ENCODE measurements around the gene NTN5.

Gene NTN5

DNA sequence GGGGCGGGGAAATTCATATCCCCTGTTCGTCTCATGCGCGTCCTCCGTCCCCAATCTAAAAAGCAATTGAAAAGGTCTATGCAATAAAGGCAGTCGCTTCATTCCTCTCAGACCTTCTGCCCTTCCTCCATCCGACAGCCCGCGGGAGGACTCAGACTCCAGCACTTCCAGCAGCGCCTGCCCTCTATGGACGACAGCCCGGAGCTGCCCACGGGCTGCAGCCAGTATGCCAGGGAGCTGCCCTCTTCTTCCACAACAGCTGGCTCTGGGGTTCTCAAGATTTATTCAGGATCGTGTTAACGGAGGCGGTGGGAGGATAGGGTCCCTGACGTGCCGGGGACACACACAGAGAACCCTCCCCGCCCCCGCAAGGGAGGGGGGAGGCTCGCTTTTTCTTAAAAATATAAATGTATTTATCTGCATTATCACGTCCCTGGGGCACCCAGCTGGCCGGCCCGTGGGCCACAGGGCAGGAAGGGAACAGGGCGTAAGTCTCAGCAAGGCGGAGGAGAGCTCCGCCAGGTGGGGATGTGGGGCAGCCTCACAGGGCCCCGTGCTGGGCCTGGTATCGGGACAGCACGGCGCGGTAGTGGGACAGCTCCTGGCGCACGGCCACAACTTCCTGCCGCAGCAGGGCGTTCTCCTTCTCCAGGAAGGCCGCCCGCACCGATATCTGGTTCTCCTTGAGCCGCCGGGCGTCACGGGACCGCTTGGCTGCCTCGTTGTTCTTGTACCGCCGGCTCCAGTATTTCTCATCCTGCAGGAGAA is 42.3 kb downstream of the NTN5 start:
- TF ChIP-seq, protein P1, sequence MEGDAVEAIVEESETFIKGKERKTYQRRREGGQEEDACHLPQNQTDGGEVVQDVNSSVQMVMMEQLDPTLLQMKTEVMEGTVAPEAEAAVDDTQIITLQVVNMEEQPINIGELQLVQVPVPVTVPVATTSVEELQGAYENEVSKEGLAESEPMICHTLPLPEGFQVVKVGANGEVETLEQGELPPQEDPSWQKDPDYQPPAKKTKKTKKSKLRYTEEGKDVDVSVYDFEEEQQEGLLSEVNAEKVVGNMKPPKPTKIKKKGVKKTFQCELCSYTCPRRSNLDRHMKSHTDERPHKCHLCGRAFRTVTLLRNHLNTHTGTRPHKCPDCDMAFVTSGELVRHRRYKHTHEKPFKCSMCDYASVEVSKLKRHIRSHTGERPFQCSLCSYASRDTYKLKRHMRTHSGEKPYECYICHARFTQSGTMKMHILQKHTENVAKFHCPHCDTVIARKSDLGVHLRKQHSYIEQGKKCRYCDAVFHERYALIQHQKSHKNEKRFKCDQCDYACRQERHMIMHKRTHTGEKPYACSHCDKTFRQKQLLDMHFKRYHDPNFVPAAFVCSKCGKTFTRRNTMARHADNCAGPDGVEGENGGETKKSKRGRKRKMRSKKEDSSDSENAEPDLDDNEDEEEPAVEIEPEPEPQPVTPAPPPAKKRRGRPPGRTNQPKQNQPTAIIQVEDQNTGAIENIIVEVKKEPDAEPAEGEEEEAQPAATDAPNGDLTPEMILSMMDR (IDR thresholded peaks at IDR 0.05), result no peak
- Mint-ChIP-seq H3K27ac (no peak overlapping the region), H3K36me3 (ENCODE audit: low read depth) (no peaks in the 10 kb centered on the region), H3K4me1 (peaks cover 73% of the 10 kb centered on the region), H3K27me3 (ENCODE audit: low read depth, poor library complexity) (no peaks in the 10 kb centered on the region), H3K9me3 (no peaks in the 10 kb centered on the region), H3K4me3 (peak overlapping the region; percentile 38)
- DNase-seq, result no peak

DNA sequence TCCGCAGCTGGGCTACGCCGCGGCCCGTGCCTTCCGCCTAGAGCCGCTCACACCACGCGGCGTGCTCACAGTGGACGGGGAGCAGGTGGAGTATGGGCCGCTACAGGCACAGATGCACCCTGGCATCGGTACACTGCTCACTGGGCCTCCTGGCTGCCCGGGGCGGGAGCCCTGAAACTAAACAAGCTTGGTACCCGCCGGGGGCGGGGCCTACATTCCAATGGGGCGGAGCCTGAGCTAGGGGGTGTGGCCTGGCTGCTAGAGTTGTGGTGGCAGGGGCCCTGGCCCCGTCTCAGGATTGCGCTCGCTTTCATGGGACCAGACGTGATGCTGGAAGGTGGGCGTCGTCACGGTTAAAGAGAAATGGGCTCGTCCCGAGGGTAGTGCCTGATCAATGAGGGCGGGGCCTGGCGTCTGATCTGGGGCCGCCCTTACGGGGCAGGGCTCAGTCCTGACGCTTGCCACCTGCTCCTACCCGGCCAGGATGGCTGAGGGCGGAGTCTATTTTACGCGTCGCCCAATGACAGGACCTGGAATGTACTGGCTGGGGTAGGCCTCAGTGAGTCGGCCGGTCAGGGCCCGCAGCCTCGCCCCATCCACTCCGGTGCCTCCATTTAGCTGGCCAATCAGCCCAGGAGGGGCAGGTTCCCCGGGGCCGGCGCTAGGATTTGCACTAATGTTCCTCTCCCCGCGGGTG is 43.1 kb downstream of the NTN5 start:
- Mint-ChIP-seq H3K27ac (no peak overlapping the region), H3K27me3 (ENCODE audit: low read depth, poor library complexity) (no peaks in the 10 kb centered on the region), H3K4me3 (peak overlapping the region; percentile 38), H3K4me1 (peaks cover 76% of the 10 kb centered on the region), H3K36me3 (ENCODE audit: low read depth) (no peaks in the 10 kb centered on the region), H3K9me3 (no peaks in the 10 kb centered on the region)
- peak; percentile 75 for DNase-seq
- TF ChIP-seq, protein P1 (IDR thresholded peaks at IDR 0.05), result no peak

DNA sequence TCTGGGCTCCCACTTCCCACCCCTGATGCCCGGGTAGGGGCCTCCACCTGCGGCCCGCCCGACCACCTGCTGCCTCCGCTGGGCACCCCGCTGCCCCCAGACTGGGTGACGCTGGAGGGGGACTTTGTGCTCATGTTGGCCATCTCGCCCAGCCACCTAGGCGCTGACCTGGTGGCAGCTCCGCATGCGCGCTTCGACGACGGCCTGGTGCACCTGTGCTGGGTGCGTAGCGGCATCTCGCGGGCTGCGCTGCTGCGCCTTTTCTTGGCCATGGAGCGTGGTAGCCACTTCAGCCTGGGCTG is 43.6 kb downstream of the NTN5 start:
- TF ChIP-seq, protein P1 (IDR thresholded peaks at IDR 0.05), result no peak
- Mint-ChIP-seq H3K9me3 (no peaks in the 10 kb centered on the region), H3K4me1 (peaks cover 76% of the 10 kb centered on the region), H3K36me3 (ENCODE audit: low read depth) (no peaks in the 10 kb centered on the region), H3K27me3 (ENCODE audit: low read depth, poor library complexity) (no peaks in the 10 kb centered on the region), H3K4me3 (no peak overlapping the region), H3K27ac (no peak overlapping the region)
- no peak for DNase-seq

DNA sequence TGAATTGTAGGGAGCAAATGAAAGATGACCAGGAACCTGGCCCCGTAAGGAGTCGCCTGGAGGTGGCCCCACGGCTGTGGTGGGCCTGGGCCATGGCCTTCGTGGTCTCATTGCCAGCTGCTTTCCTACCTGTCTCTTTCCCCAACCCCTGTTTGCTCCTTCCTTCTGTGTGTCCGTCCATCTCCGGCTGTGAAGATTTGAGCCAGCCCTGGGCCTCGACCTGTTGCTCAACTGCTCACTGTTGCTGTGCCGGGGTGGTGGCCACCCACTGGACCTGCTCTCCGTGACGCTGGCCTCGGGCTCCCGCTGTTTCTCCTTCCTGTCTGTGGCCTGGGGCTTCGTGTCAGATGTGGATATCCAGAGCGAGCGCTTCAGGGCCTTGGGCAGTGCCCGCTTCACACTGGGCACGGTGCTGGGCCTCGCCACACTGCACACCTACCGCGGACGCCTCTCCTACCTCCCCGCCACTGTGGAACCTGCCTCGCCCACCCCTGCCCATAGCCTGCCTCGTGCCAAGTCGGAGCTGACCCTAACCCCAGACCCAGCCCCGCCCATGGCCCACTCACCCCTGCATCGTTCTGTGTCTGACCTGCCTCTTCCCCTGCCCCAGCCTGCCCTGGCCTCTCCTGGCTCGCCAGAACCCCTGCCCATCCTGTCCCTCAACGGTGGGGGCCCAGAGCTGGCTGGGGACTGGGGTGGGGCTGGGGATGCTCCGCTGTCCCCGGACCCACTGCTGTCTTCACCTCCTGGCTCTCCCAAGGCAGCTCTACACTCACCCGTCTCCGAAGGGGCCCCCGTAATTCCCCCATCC is 44.1 kb downstream of the NTN5 start:
- no peak overlapping the region for H3K4me3 Mint-ChIP-seq
- no peaks in the 10 kb centered on the region for H3K9me3 Mint-ChIP-seq
- TF ChIP-seq, protein P1 (IDR thresholded peaks at IDR 0.05), result no peak
- peaks cover 74% of the 10 kb centered on the region for H3K4me1 Mint-ChIP-seq
- DNase-seq, result no peak
- no peaks in the 10 kb centered on the region for H3K27me3 Mint-ChIP-seq (ENCODE audit: low read depth, poor library complexity)
- H3K36me3 Mint-ChIP-seq (ENCODE audit: low read depth), result no peaks in the 10 kb centered on the region
- H3K27ac Mint-ChIP-seq, result no peak overlapping the region

DNA sequence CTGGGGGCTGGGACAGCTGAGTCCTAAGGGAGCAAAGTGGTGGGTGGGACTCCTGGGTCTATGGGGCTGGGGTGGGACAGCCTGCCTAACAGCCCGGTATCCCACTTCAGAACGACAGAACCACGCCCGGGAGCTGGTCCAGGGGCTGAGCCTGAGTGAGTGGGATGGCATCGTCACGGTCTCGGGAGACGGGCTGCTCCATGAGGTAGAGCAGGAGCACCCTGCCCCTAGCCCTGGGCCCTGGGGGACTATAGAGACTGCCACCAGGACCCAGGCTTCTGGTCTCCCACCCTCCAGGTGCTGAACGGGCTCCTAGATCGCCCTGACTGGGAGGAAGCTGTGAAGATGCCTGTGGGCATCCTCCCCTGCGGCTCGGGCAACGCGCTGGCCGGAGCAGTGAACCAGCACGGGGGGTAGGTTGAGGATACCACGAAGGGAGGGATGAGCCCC is 44.9 kb downstream of the NTN5 start:
- H3K9me3 Mint-ChIP-seq, result no peaks in the 10 kb centered on the region
- H3K27me3 Mint-ChIP-seq (ENCODE audit: low read depth, poor library complexity), result no peaks in the 10 kb centered on the region
- no peaks in the 10 kb centered on the region for H3K36me3 Mint-ChIP-seq (ENCODE audit: low read depth)
- H3K4me3 Mint-ChIP-seq, result no peak overlapping the region
- H3K27ac Mint-ChIP-seq, result no peak overlapping the region
- TF ChIP-seq, protein P1 (IDR thresholded peaks at IDR 0.05), result no peak
- DNase-seq, result no peak
- peaks cover 73% of the 10 kb centered on the region for H3K4me1 Mint-ChIP-seq
